Astrocyte (in vitro differentiated cells and primary cell): ENCODE measurements around the gene SLC4A5. TPM values are rescaled to one million over a fixed set of nuclear protein-coding genes. Genes with fewer than 3 reads are reported as not detected.

Experiments
- DNase-seq: peaks from one replicate; pipeline ENCODE4 v3.0.0-alpha.2; 2010; ENCODE audit warnings: low read depth
- FAIRE-seq: peaks from 2 replicates; lab custom pipeline; 2011; peaks lifted over from hg19 to GRCh38; lab: Jason Lieb, UNC
- H2AFZ ChIP-seq: 2 replicates; pipeline ENCODE4 v1.6.0; 2012; ENCODE audit warnings: low read depth, low read length, inconsistent platforms
- H3K27ac ChIP-seq: 2 replicates; pipeline ENCODE4 v1.5.1; 2011; ENCODE audit warnings: low read depth, low read length, inconsistent platforms
- H3K27me3 ChIP-seq: 2 replicates; pipeline ENCODE4 v1.6.0; 2011; ENCODE audit warnings: low read length, inconsistent platforms; ENCODE audit not compliant: insufficient read depth
- H3K36me3 ChIP-seq: 2 replicates; pipeline ENCODE4 v1.5.1; 2011; ENCODE audit warnings: low read length, inconsistent platforms; ENCODE audit not compliant: insufficient read depth
- H3K4me1 ChIP-seq: 2 replicates; pipeline ENCODE4 v1.5.1; 2011; ENCODE audit warnings: low read length, inconsistent platforms; ENCODE audit not compliant: insufficient read depth
- H3K4me2 ChIP-seq: 2 replicates; pipeline ENCODE4 v1.6.0; 2012; ENCODE audit warnings: low read length, inconsistent platforms
- H3K4me3 ChIP-seq: 2 replicates; pipeline ENCODE4 v1.5.1; 2011; ENCODE audit warnings: low read depth, mild to moderate bottlenecking, low read length, inconsistent platforms; ENCODE audit not compliant: insufficient read depth
- H3K79me2 ChIP-seq: 2 replicates; pipeline ENCODE4 v1.6.0; 2012; ENCODE audit warnings: mild to moderate bottlenecking, low read length, inconsistent platforms; ENCODE audit not compliant: insufficient read depth
- H3K9ac ChIP-seq: 2 replicates; pipeline ENCODE4 v1.6.0; 2012; ENCODE audit warnings: mild to moderate bottlenecking, low read length, inconsistent platforms
- H3K9me3 ChIP-seq: 2 replicates; pipeline ENCODE4 v1.5.1; 2012; ENCODE audit warnings: low read depth, mild to moderate bottlenecking, low read length, inconsistent platforms; ENCODE audit not compliant: insufficient read depth
- H4K20me1 ChIP-seq: 2 replicates; pipeline ENCODE4 v1.6.0; 2012; ENCODE audit warnings: low read length, inconsistent platforms; ENCODE audit not compliant: insufficient read depth
- H3K27ac Mint-ChIP-seq: one replicate; pipeline ENCODE4 v1.8.0; 2021; ENCODE audit warnings: mild to moderate bottlenecking, mixed read lengths; ENCODE audit not compliant: unreplicated experiment
- H3K27me3 Mint-ChIP-seq: one replicate; pipeline ENCODE4 v1.8.0; 2021; ENCODE audit warnings: low read depth, mixed read lengths; ENCODE audit not compliant: unreplicated experiment
- H3K36me3 Mint-ChIP-seq: one replicate; pipeline ENCODE4 v1.8.0; 2021; ENCODE audit warnings: low read depth, mixed read lengths; ENCODE audit not compliant: unreplicated experiment
- H3K4me1 Mint-ChIP-seq: one replicate; pipeline ENCODE4 v1.8.0; 2021; ENCODE audit warnings: low read depth, mixed read lengths; ENCODE audit not compliant: unreplicated experiment
- H3K4me3 Mint-ChIP-seq: one replicate; pipeline ENCODE4 v1.8.0; 2021; ENCODE audit warnings: mild to moderate bottlenecking, moderate library complexity, mixed read lengths; ENCODE audit not compliant: unreplicated experiment
- H3K9me3 Mint-ChIP-seq: one replicate; pipeline ENCODE4 v1.8.0; 2021; ENCODE audit warnings: mild to moderate bottlenecking, mixed read lengths; ENCODE audit not compliant: unreplicated experiment
- EZH2 ChIP-seq: IDR thresholded peaks from 2 replicates; pipeline ENCODE4 v1.6.1; 2012; ENCODE audit warnings: mild to moderate bottlenecking, low read length, inconsistent platforms; ENCODE audit not compliant: insufficient read depth
- total RNA-seq: library from RNA; stranded (reverse); gene quantifications from 2 replicates; pipeline ENCODE4 v1.2.1, GENCODE V29; 2021
- TF ChIP-seq, protein P1 (sequence below): IDR thresholded peaks from 2 replicates; pipeline ENCODE4 v1.5.1; 2011; ENCODE audit warnings: low read depth, mild to moderate bottlenecking, inconsistent platforms, low read length, moderate library complexity; ENCODE audit not compliant: insufficient read depth

Gene SLC4A5
- total RNA-seq, 1 donor from 2014 or later, result 0.41 TPM

DNA sequence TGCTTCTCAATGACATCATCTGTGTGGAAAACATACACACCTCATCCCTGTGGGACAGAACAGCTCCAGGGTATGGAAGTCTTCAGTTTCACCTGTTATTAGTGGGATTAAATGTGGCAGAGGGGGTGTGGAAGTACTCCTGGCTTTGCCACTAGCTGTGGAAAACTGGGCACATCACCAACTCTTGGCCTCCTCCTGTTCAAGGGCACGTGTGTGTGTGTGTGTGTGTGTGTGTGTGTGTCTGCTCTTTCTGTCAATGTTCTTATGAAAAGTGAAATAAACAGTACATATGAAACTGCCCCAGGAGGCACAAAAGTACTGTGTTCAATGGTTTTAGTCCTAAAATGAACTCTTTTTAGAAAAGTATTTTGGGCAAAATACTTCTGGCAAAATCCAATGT lies 78.9 kb downstream of the SLC4A5 start:
- Histone ChIP-seq H3K4me1 (no peaks in the 10 kb centered on the region), H4K20me1 (no peaks in the 10 kb centered on the region), H3K79me2 (no peaks in the 10 kb centered on the region), H2AFZ (no peak overlapping the region), H3K4me2 (no peak overlapping the region), H3K9me3 (no peaks in the 10 kb centered on the region), H3K36me3 (no peaks in the 10 kb centered on the region), H3K9ac (no peak overlapping the region), H3K27ac (no peak overlapping the region), H3K4me3 (no peak overlapping the region), H3K27me3 (peaks cover 2% of the 10 kb centered on the region)
- TF ChIP-seq, protein P1, sequence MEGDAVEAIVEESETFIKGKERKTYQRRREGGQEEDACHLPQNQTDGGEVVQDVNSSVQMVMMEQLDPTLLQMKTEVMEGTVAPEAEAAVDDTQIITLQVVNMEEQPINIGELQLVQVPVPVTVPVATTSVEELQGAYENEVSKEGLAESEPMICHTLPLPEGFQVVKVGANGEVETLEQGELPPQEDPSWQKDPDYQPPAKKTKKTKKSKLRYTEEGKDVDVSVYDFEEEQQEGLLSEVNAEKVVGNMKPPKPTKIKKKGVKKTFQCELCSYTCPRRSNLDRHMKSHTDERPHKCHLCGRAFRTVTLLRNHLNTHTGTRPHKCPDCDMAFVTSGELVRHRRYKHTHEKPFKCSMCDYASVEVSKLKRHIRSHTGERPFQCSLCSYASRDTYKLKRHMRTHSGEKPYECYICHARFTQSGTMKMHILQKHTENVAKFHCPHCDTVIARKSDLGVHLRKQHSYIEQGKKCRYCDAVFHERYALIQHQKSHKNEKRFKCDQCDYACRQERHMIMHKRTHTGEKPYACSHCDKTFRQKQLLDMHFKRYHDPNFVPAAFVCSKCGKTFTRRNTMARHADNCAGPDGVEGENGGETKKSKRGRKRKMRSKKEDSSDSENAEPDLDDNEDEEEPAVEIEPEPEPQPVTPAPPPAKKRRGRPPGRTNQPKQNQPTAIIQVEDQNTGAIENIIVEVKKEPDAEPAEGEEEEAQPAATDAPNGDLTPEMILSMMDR, result no peak
- TF ChIP-seq EZH2, result no peak
- H3K4me1 Mint-ChIP-seq, result peaks cover 4% of the 10 kb centered on the region
- no peak for FAIRE-seq
- peaks cover 6% of the 10 kb centered on the region for H3K36me3 Mint-ChIP-seq
- DNase-seq, result no peak
- no peak overlapping the region for H3K4me3 Mint-ChIP-seq
- H3K27me3 Mint-ChIP-seq, result peaks cover 19% of the 10 kb centered on the region
- no peaks in the 10 kb centered on the region for H3K9me3 Mint-ChIP-seq
- H3K27ac Mint-ChIP-seq, result no peak overlapping the region

DNA sequence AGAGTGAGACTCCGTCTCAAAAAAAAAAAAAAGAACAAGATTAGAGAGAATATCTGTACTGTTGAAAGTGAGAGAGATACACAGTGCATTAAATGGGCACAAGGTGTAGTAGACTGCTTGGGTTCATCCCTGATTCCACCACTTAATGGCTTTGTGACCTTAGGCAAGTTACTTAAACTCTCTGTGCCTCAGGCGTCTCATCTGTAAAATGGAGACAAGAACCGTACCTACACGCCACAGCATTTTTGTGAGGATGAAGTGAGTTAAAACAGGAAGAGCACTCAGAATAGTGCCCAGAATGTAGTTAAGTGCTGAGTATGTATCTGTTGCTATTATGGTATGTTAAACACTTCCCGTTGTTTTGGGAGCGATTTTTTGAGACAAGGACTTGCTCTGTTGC lies 80.5 kb downstream of the SLC4A5 start:
- no peak overlapping the region for H2AFZ ChIP-seq
- no peak overlapping the region for H3K4me3 ChIP-seq
- Mint-ChIP-seq H3K27ac (no peak overlapping the region), H3K4me3 (no peak overlapping the region), H3K9me3 (no peaks in the 10 kb centered on the region), H3K36me3 (peaks cover 6% of the 10 kb centered on the region), H3K27me3 (peaks cover 24% of the 10 kb centered on the region), H3K4me1 (peaks cover 4% of the 10 kb centered on the region)
- FAIRE-seq (no peak), DNase-seq (no peak)
- no peaks in the 10 kb centered on the region for H3K79me2 ChIP-seq
- H3K4me1 ChIP-seq, result no peaks in the 10 kb centered on the region
- no peaks in the 10 kb centered on the region for H3K27me3 ChIP-seq
- no peaks in the 10 kb centered on the region for H3K9me3 ChIP-seq
- no peak overlapping the region for H3K9ac ChIP-seq
- H3K36me3 ChIP-seq, result no peaks in the 10 kb centered on the region
- TF ChIP-seq, protein P1, result no peak
- no peak for TF ChIP-seq EZH2
- no peaks in the 10 kb centered on the region for H4K20me1 ChIP-seq
- no peak overlapping the region for H3K4me2 ChIP-seq
- no peak overlapping the region for H3K27ac ChIP-seq

DNA sequence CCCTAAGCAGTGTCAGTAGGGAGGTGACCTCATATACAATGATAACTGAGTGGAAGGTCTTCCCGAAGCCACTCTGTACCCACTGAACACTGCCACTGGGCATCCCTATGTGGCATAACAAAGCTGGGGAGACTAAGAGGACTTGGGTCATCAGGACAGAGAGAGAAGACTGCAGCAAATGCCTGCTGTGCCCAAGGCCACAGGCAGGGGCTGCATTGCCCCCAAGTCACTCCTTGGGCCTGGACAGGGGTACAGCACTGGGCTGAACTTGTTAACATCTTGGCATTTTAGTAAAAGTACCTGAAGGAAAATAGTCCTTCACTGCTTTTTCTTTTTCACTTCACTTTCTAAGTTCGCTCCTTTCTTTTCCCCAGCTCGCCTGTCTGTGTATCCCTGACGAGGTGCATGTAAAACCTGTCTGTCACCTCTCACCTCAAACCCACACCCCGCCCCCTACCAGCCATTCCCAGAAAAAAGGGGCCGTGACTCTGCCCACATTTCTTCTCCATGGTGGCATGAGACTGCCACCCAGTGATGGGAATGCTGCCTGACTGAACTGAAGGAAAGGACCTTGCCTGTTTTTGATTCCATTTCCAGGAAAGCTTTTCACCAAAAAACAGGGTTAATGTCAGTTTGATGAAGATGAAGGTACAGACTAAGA lies 81.9 kb downstream of the SLC4A5 start:
- H2AFZ ChIP-seq, result no peak overlapping the region
- no peaks in the 10 kb centered on the region for H3K36me3 ChIP-seq
- no peak overlapping the region for H3K4me2 ChIP-seq
- Mint-ChIP-seq H3K36me3 (peaks cover 6% of the 10 kb centered on the region), H3K4me3 (no peak overlapping the region), H3K27me3 (peaks cover 30% of the 10 kb centered on the region), H3K9me3 (no peaks in the 10 kb centered on the region), H3K27ac (peak overlapping the region; percentile 78), H3K4me1 (peaks cover 4% of the 10 kb centered on the region)
- no peaks in the 10 kb centered on the region for H3K79me2 ChIP-seq
- DNase-seq (no peak), FAIRE-seq (no peak)
- H3K4me1 ChIP-seq, result no peaks in the 10 kb centered on the region
- H3K9me3 ChIP-seq, result no peaks in the 10 kb centered on the region
- TF ChIP-seq, protein P1, result peak; percentile 22
- no peak for TF ChIP-seq EZH2
- no peaks in the 10 kb centered on the region for H4K20me1 ChIP-seq
- no peak overlapping the region for H3K9ac ChIP-seq
- H3K27me3 ChIP-seq, result no peaks in the 10 kb centered on the region
- no peak overlapping the region for H3K27ac ChIP-seq
- no peak overlapping the region for H3K4me3 ChIP-seq
